Ectodermal cell (in vitro differentiated cells): ENCODE measurements around the gene MFSD6L.

Source experiments
- H3K27ac ChIP-seq: 2 replicates; pipeline ENCODE4 v1.7.0; 2013; ENCODE audit warnings: mild to moderate bottlenecking, low read depth, low read length; ENCODE audit not compliant: insufficient read depth, poor library complexity, severe bottlenecking
- H3K27me3 ChIP-seq: 2 replicates; pipeline ENCODE4 v1.7.0; 2013; ENCODE audit warnings: mild to moderate bottlenecking, low read length; ENCODE audit not compliant: insufficient read depth, control insufficient read depth, poor library complexity, severe bottlenecking
- H3K36me3 ChIP-seq: one replicate; pipeline ENCODE4 v1.7.0; 2013; ENCODE audit warnings: low read length; ENCODE audit not compliant: control insufficient read depth, insufficient read depth
- H3K4me1 ChIP-seq: one replicate; pipeline ENCODE4 v1.7.0; 2013; ENCODE audit warnings: low read length; ENCODE audit not compliant: control insufficient read depth, insufficient read depth
- H3K4me3 ChIP-seq: 2 replicates; pipeline ENCODE4 v1.7.0; 2013; ENCODE audit warnings: low read depth, low read length, control low read depth; ENCODE audit not compliant: insufficient read depth
- H3K9me3 ChIP-seq: 2 replicates; pipeline ENCODE4 v1.7.0; 2013; ENCODE audit warnings: mild to moderate bottlenecking, low read length, moderate library complexity; ENCODE audit not compliant: control insufficient read depth
- WGBS, 2 experiments: methylation state at CpG; one replicate each; pipeline ENCODE4 v1.1.7; 2013; ENCODE audit warnings: missing lambda C conversion rate in 2 of 2; 5-methylcytosine and 5-hydroxymethylcytosine counted together

MFSD6L gene

GRCh38 chr17:8825802-8826201, 26.6 kb upstream of the MFSD6L start:
- Histone ChIP-seq H3K36me3 (no peaks in the 10 kb centered on the region), H3K4me3 (no peak overlapping the region), H3K4me1 (no peaks in the 10 kb centered on the region), H3K27me3 (no peaks in the 10 kb centered on the region), H3K9me3 (no peaks in the 10 kb centered on the region), H3K27ac (no peak overlapping the region)
- 80 to 94% methylated on average over 2 of the region's 2 CpGs for WGBS, 2 experiments

GRCh38 chr17:8823279-8823678, 24.1 kb upstream of the MFSD6L start:
- Histone ChIP-seq H3K27ac (no peak overlapping the region), H3K36me3 (no peaks in the 10 kb centered on the region), H3K27me3 (no peaks in the 10 kb centered on the region), H3K9me3 (no peaks in the 10 kb centered on the region), H3K4me3 (no peak overlapping the region), H3K4me1 (no peaks in the 10 kb centered on the region)
- 92 to 93% methylated on average over 5 of the region's 5 CpGs for WGBS, 2 experiments

GRCh38 chr17:8822401-8823035, 23.4 kb upstream of the MFSD6L start:
- 86 to 91% methylated on average over 5 of the region's 5 CpGs for WGBS, 2 experiments
- H3K4me1 ChIP-seq, result no peaks in the 10 kb centered on the region
- H3K27me3 ChIP-seq, result no peaks in the 10 kb centered on the region
- H3K36me3 ChIP-seq, result no peaks in the 10 kb centered on the region
- H3K9me3 ChIP-seq, result no peaks in the 10 kb centered on the region
- no peak overlapping the region for H3K4me3 ChIP-seq
- H3K27ac ChIP-seq, result no peak overlapping the region

- WGBS, 2 experiments, result 92 to 95% methylated on average over 10 of the region's 10 CpGs
- Histone ChIP-seq H3K36me3 (no peaks in the 10 kb centered on the region), H3K4me3 (no peak overlapping the region), H3K27me3 (no peaks in the 10 kb centered on the region), H3K4me1 (no peaks in the 10 kb centered on the region), H3K9me3 (no peaks in the 10 kb centered on the region), H3K27ac (no peak overlapping the region)
These were observed 22.4 kb upstream of the MFSD6L start for GRCh38 chr17:8821446-8822105.

GRCh38 chr17:8820311-8821010, 21.3 kb upstream of the MFSD6L start:
- WGBS, 2 experiments, result 89 to 93% methylated on average over 7 to 8 of the region's 8 CpGs
- Histone ChIP-seq H3K36me3 (no peaks in the 10 kb centered on the region), H3K27me3 (no peaks in the 10 kb centered on the region), H3K9me3 (no peaks in the 10 kb centered on the region), H3K27ac (no peak overlapping the region), H3K4me1 (no peaks in the 10 kb centered on the region), H3K4me3 (no peak overlapping the region)

- H3K36me3 ChIP-seq, result no peaks in the 10 kb centered on the region
- WGBS, 2 experiments, result 45 to 48% methylated on average over 3 of the region's 3 CpGs
- no peak overlapping the region for H3K27ac ChIP-seq
- no peak overlapping the region for H3K4me3 ChIP-seq
- no peaks in the 10 kb centered on the region for H3K27me3 ChIP-seq
- H3K9me3 ChIP-seq, result no peaks in the 10 kb centered on the region
- no peaks in the 10 kb centered on the region for H3K4me1 ChIP-seq
These were observed 19.6 kb upstream of the MFSD6L start for GRCh38 chr17:8818654-8819330.

- H3K9me3 ChIP-seq, result no peaks in the 10 kb centered on the region
- H3K36me3 ChIP-seq, result no peaks in the 10 kb centered on the region
- WGBS, 2 experiments, result 93 to 94% methylated on average over 8 of the region's 8 CpGs
- H3K4me1 ChIP-seq, result no peaks in the 10 kb centered on the region
- no peak overlapping the region for H3K4me3 ChIP-seq
- H3K27ac ChIP-seq, result no peak overlapping the region
- no peaks in the 10 kb centered on the region for H3K27me3 ChIP-seq
These were observed 18.9 kb upstream of the MFSD6L start for GRCh38 chr17:8818047-8818446.

GRCh38 chr17:8806926-8807550, 7.9 kb upstream of the MFSD6L start:
- Histone ChIP-seq H3K27me3 (no peaks in the 10 kb centered on the region), H3K9me3 (no peaks in the 10 kb centered on the region), H3K27ac (no peak overlapping the region), H3K4me3 (no peak overlapping the region), H3K36me3 (no peaks in the 10 kb centered on the region), H3K4me1 (no peaks in the 10 kb centered on the region)
- WGBS, 2 experiments, result 88% methylated on average over 4 of the region's 4 CpGs

GRCh38 chr17:8806253-8806925, 7.2 kb upstream of the MFSD6L start:
- H3K27ac ChIP-seq, result no peak overlapping the region
- 93% methylated on average over 3 of the region's 3 CpGs for WGBS, 2 experiments
- no peak overlapping the region for H3K4me3 ChIP-seq
- H3K4me1 ChIP-seq, result no peaks in the 10 kb centered on the region
- no peaks in the 10 kb centered on the region for H3K9me3 ChIP-seq
- no peaks in the 10 kb centered on the region for H3K27me3 ChIP-seq
- no peaks in the 10 kb centered on the region for H3K36me3 ChIP-seq
